CD4-positive, alpha-beta T cell treated with Interleukin-10 for 1 hour (primary cell): ENCODE measurements around the gene SLC12A4.

Experiments
- DNase-seq: peaks from one replicate; pipeline ENCODE4 v3.0.0-alpha.2; 2020

SLC12A4 gene

GRCh38 chr16:67962135-67962534, 6.3 kb downstream of the SLC12A4 start:
- DNase-seq: no peak

- no peak for DNase-seq
These were observed 6.9 kb downstream of the SLC12A4 start for GRCh38 chr16:67961551-67961957.

GRCh38 chr16:67959536-67960329, 8.7 kb downstream of the SLC12A4 start:
- DNase-seq: no peak

GRCh38 chr16:67957622-67958021, 10.8 kb downstream of the SLC12A4 start:
- DNase-seq: no peak

GRCh38 chr16:67954421-67955196, 13.8 kb downstream of the SLC12A4 start:
- no peak for DNase-seq

GRCh38 chr16:67953641-67954375, 14.6 kb downstream of the SLC12A4 start:
- DNase-seq: no peak

- no peak for DNase-seq
These were observed 17.0 kb downstream of the SLC12A4 start for GRCh38 chr16:67951485-67951884.

- no peak for DNase-seq
These were observed 18.0 kb downstream of the SLC12A4 start for GRCh38 chr16:67950335-67950843.

- DNase-seq: no peak
These were observed 18.8 kb downstream of the SLC12A4 start for GRCh38 chr16:67949645-67950044.

- DNase-seq: no peak
These were observed 20.4 kb downstream of the SLC12A4 start for GRCh38 chr16:67948015-67948414.

GRCh38 chr16:67946966-67947558, 21.4 kb downstream of the SLC12A4 start:
- DNase-seq: no peak

- no peak for DNase-seq
These were observed 22.3 kb downstream of the SLC12A4 start for GRCh38 chr16:67946128-67946569.

- DNase-seq: no peak
These were observed 23.0 kb downstream of the SLC12A4 start for GRCh38 chr16:67945392-67945933.

GRCh38 chr16:67944690-67945391, 23.6 kb downstream of the SLC12A4 start:
- no peak for DNase-seq

GRCh38 chr16:67943619-67944504, 24.6 kb downstream of the SLC12A4 start, which contains the start of gene LCAT:
Gene LCAT, minus strand, starts transcription at chr16:67944120. Its CDS starts 19 bp downstream, at chr16:67944101.
- no peak for DNase-seq

GRCh38 chr16:67943256-67943618, 25.2 kb downstream of the SLC12A4 start:
- no peak for DNase-seq

- DNase-seq: no peak
These were observed 25.8 kb downstream of the SLC12A4 start for GRCh38 chr16:67942510-67943255.

- DNase-seq: peak; percentile 45
These were observed 26.3 kb downstream of the SLC12A4 start for GRCh38 chr16:67942200-67942509.

GRCh38 chr16:67941469-67942199, 26.8 kb downstream of the SLC12A4 start:
- no peak for DNase-seq
